ENCODE results near the gene RBM38. TPM values are rescaled to one million over a fixed set of nuclear protein-coding genes. Genes with fewer than 3 reads are reported as not detected.

Gene RBM38
- total and polyA plus RNA-seq, 9 of the 15 experiments (the other 6 are each of a cell fraction or from before 2014, with no cell fraction given), result 0.28 to 82.4 (median 33.2) TPM

GRCh38 chr20:57422254-57422653 lies 31.1 kb downstream of the RBM38 start:
- H2AFZ ChIP-seq (ENCODE audit: low read depth, low read length), result no peak overlapping the region
- no TSS peak for BruUV-seq (replicated peaks)
- no peaks in the 10 kb centered on the region for H3K27me3 ChIP-seq (ENCODE audit: control insufficient read depth in 2 of 2, insufficient read depth in 2 of 2, low read length in 2 of 2)
- H4K20me1 ChIP-seq (replicated peaks; ENCODE audit: control insufficient read depth, insufficient read depth, low read length), result no peaks in the 10 kb centered on the region
- ChIA-PET POLR2A (no interaction called here), CTCF (ENCODE audit: low intra/inter-chr PET ratio) (no interaction called here)
- no peaks in the 10 kb centered on the region for H3K79me2 ChIP-seq (ENCODE audit: control insufficient read depth, insufficient read depth, low read length)
- H3K9me3 ChIP-seq (replicated peaks; ENCODE audit: control insufficient read depth, insufficient read depth, low read depth, low read length), result no peaks in the 10 kb centered on the region
- DNase-seq (ENCODE audit: extremely low read depth in 1 of 4, low spot score in 3 of 4) (no peak), FAIRE-seq (no peak), ATAC-seq (no peak)
- no peaks in the 10 kb centered on the region for H3K9me1 ChIP-seq (ENCODE audit: control insufficient read depth, insufficient read depth, low read length)
- H3K9ac ChIP-seq (ENCODE audit: insufficient read depth in 1 of 2, low read depth in 2 of 2, low read length in 2 of 2), result no peak overlapping the region
- WGBS (ENCODE audit: insufficient coverage, low coverage, missing lambda C conversion rate), result 32% methylated on average over 7 of the region's 7 CpGs
- H3K27ac ChIP-seq (ENCODE audit: extremely low read depth, low read depth, low read length), result no peak overlapping the region
- no peaks in the 10 kb centered on the region for H3K36me3 ChIP-seq (ENCODE audit: control insufficient read depth, insufficient read depth, low read length)
- peaks cover 25 to 37% of the 10 kb centered on the region in 2 experiments; a peak in 4 of 5 replicates for H3K4me1 ChIP-seq (replicated peaks in 1 of 2; ENCODE audit: control insufficient read depth in 2 of 2, insufficient read depth in 2 of 2, low read length in 2 of 2)
- H3K4me2 ChIP-seq (ENCODE audit: insufficient read depth, low read length), result no peak overlapping the region
- H3K4me3 ChIP-seq, result no peak overlapping the region
- intact Hi-C loops (cut with micrococcal nuclease), result loop anchor here (5.0 kb wide), 1 partner anchor 40 kb away; no protein-coding TSS in a partner anchor
- in situ Hi-C loops (cut with MboI), result no loop called here
- TF ChIP-seq ZNF134 (CRISPR knock-in tag; conservative IDR thresholded peaks at IDR 0.05) (no peak), ZNF282 (CRISPR knock-in tag; IDR thresholded peaks at IDR 0.05) (no peak), PATZ1 (CRISPR knock-in tag; IDR thresholded peaks at IDR 0.05; ENCODE audit: borderline replicate concordance) (no peak), IRF2 (CRISPR knock-in tag; IDR thresholded peaks at IDR 0.05) (no peak), FIP1L1 (IDR thresholded peaks at IDR 0.05; ENCODE audit: low read depth, low read length, poor library complexity, severe bottlenecking) (no peak), HNRNPLL (IDR thresholded peaks at IDR 0.05; ENCODE audit: low read depth, low read length, poor library complexity, severe bottlenecking) (no peak), HMGN3 (IDR thresholded peaks at IDR 0.05; ENCODE audit: borderline replicate concordance, extremely low read depth, insufficient read length, low read depth, low read length) (no peak), ZNF695 (CRISPR knock-in tag; IDR thresholded peaks at IDR 0.05) (no peak), ZMIZ1 (IDR thresholded peaks at IDR 0.05; ENCODE audit: low read depth in 2 of 2, low read length in 2 of 2) (no peak), NCOA2 (IDR thresholded peaks at IDR 0.05; ENCODE audit: partially characterized antibody in 2 of 2) (no peak), NCOA4 (IDR thresholded peaks at IDR 0.05; ENCODE audit: partially characterized antibody) (no peak), NUFIP1 (IDR thresholded peaks at IDR 0.05; ENCODE audit: partially characterized antibody) (no peak), DIDO1 (tag; IDR thresholded peaks at IDR 0.05; ENCODE audit: low read depth) (no peak), ZNF79 (CRISPR knock-in tag; IDR thresholded peaks at IDR 0.05; ENCODE audit: low read depth) (no peak)
